Left cardiac atrium (tissue), 4 donors: ENCODE results near the gene TXNL4A. TPM values are rescaled to one million over a fixed set of nuclear protein-coding genes. Genes with fewer than 3 reads are reported as not detected.

Experiments
- ATAC-seq, 2 donors: fragments of 200-7000 bp; cut with Tn5 transposase; one replicate each; pipeline ENCODE4 v1.9.1; 2020; ENCODE audit warnings: mild to moderate bottlenecking in 2 of 2, moderate library complexity in 2 of 2
- DNase-seq: peaks from one replicate; pipeline ENCODE4 v3.0.0-alpha.2; 2020
- intact Hi-C, 2 donors: fragments of 100-400 bp; cut with DNase I; formaldehyde crosslinking; loops; one replicate each; pipeline versions ENCODE4 v1.14.1 to v1.15.1; 2022 to 2023
- total RNA-seq, 2 donors: library from RNA; stranded (reverse); fragmentation: NEBNext Ultra II Directional; extraction: Animal tissue kit (Norgen Biotek cat#: 25700); gene quantifications; one replicate each; pipeline ENCODE4 v1.2.1, GENCODE V29; 2021
- donor health status: DM: no; HTN: yes; CAD: no.
- donor health status: DM: no; HTN: yes; CAD: no; lungs with severe emphysema.
- donor health status: DM: yes; HTN: yes; CAD: no.
- donor health status: Dilated cardiomyopathy.

TXNL4A gene
- total RNA-seq, 2 donors from 2014 or later: 92.0 to 114 TPM

DNA sequence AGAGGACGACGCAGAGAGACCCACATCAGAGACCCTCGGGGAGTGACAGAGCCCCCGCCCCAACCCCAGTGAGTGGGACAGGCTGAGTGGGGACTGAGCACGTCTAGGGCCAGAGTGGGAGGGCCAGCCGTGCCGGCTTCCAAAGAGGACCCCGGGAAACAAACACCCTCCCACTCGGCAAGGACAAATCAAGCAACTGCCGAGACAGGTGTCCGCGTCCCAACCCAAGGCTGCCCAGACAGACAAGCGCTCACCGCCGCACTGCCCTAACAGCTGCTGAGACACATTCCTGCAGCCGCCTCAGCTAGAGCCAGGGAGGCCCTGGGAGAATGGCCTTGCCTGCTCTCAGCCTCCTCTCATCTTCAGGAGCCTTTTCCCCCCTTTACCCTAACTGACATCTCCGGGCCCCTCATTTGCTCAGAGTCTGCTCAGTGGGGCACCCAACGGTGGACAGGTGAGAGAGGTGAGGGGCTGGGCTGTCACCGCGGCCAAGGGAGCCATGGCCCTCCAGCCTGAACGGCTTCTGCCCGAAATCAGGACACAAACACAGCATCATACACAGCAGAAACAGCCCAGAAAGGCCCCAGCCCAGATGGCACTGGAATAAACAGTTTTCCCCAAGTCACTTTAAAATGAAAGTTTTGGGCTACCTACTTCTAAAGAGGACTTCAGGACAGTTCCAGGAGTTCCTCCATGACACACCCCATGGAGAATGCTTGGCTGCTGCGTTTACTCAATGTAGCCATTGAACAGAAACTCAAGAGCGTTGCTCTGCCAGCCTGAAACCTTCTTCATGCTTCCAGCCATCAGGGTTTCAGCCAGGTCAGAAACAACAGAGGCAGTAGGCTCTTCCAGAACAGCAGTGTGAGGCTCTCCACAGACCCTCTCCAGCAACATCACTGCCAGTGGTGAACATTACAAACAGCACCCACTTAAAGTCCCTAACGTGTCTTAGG is 60.5 kb downstream of the TXNL4A start:
- no peak for ATAC-seq
- intact Hi-C loops: loop anchor here in 1 of 2 donors (5.0 kb wide), 1 partner anchor 49 kb away; no protein-coding TSS in a partner anchor
- no peak for DNase-seq

DNA sequence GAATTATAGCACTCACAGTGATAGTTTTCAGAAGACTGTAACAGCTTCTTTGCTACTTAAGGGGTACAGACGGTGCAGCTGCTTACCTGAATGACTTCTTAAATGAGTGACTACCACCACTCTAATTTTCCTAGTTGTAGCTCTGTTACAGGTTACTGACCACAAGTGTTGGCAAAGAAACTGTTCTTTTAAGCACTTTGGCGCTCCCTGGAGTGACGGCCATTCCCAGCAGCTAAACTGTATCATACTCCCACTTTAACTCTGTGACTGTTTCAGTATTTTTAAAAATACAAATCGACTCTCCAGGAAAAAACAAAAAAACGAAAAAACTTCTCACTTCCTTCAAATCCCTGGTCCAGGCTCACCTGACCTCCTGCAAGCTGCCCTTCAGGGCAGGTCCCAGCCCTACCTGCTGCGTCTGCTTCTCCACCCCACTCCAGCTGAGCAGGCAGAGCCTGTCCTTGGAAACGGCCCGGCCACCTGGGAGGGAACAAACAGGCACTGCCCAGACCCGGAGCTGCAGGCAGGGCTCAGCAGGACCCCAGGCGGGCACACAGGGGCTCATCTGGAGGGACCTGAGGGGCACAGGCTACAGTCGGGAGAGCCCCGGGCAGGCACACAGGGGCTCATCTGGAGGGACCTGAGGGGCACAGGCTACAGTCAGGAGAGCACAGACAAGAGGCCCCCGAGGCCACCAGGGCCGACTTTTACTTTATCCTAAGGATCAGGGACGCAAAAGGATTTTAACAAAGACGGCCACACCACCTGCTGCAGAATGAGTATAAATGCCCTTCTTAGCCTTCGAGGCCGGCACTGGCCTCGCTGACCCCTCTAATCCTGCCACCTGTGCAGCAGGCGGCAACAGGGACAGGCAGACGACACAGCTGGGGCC is 61.4 kb downstream of the TXNL4A start:
- intact Hi-C loops: loop anchor here in 1 of 2 donors (5.0 kb wide), 1 partner anchor 50 kb away; no protein-coding TSS in a partner anchor
- ATAC-seq (no peak), DNase-seq (no peak)

DNA sequence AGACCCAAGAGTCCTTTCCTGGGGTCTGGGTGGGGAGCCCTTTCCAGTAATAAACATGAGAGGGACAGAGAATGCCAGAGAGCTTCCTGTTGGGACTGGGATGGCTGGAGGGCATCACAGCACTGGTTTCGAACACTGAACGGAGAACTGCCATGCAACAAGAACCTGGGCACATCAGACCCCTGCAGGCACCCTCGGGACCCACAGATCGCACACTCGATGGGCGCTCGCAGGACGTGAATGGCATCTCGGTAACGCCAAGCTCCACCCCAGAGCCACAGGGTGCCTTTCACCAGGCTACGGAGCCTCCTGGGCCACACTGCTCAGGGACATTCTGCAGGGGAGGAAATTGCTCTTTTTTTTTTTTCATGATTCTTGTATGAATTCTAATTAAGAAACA is 62.1 kb downstream of the TXNL4A start:
- DNase-seq: no peak

DNA sequence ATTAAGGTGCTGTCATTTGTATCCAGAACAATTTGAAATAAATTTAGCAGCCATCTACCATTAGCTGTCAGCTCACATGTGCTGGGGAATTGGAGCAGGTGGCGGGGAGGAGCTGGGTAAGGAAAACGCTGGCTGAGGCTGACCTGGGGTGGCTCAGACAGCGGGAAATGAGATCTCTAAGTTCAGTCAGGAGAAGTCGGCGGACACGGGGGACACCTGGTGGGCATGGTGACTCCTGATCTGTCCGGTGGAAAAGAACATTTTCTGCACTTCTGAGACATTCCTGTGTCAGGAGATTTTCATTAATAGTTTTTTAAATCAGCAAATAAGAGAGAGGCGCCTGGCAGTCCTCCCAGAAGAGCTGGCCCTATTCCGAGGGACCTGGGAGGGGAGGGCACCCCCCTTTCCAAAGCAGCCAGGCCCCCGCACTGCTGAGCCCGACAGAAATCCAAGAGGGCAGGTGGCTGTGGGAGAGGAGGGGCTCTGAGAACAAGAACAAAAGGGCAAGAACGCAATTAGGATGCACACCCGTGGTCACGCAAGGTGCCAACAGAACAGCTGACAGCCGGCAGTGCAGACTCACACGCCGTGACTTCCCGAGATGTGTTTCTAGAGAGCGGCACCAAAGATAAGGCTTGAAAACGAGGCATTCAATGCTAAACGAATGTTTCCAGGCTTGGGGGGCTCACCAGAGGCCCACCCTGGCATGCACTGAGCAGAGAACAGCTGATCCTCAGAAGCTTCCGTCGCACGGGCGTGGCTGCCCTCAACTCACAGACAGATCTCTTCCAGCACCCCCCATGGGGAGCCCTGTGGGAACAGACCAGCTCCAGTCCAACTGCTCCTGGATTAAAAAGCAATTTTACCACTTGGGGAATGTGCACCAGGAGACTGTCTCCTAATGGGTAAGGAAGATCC is 63.3 kb downstream of the TXNL4A start:
- peak; percentile 65 to 71 for ATAC-seq
- intact Hi-C loops: loop anchor here in 1 of 2 donors (5.0 kb wide), 1 partner anchor 52 kb away; no protein-coding TSS in a partner anchor
- no peak for DNase-seq

More for the DNA sequence above, 62.1 kb downstream of the TXNL4A start:
- ATAC-seq: no peak
- intact Hi-C loops: loop anchor here in 1 of 2 donors (5.0 kb wide), 1 partner anchor 51 kb away; no protein-coding TSS in a partner anchor

DNA sequence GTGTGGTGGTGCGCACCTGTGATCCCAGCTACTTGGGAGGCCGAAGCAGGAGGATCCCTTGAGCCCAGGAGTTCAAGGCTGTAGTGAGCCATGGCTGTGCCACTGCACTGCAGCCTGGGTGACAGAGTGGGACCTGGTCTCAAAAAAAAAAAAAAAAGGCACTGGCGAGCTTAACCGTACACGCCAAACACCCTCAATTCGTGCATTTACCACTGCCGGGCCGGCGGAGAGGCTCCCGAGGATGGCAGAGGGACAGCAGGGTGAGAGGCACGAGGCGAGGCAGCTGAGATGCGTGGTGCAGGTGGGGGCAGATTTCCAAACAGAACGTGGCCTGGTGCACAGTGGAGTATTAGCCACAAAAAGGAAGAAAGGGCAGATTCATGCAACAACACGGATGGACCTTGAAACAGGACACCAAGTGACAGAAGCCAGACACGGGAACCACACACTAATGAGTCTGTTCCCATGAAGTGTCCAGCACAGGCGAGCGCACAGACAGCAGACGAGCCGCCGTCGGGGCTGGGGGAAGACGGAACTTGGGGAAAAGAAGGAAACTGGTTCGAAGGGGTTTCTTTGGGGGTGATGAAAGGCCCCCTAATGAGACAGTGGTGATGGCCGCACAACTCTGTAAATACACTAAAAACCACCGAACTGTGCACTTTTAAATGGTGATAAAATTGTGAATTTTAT is 64.3 kb downstream of the TXNL4A start:
- intact Hi-C loops: no loop called here
- DNase-seq (no peak), ATAC-seq (no peak)

DNA sequence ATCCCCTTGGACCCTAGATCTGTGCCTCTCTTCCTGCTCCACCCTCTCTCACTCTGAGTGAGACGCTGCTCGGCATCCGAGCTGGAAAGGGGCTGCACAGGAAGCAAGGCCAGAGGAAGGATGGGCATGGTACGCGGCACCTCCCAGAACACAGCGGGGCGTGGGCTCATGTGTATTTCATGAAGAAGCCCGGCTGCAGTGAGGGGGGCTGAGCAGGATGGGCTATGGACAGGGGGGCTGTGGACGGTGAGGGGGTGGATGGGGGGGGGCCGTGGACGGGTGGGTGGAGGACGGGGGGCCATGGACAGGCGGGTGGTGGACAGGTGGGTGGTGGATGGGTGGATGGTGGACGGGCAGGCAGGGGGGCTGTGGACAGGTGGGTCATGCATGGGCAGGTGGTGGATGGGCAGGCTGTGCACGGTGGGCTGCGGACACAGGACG is 65.4 kb downstream of the TXNL4A start:
- intact Hi-C loops: no loop called here
- no peak for DNase-seq
- no peak for ATAC-seq

DNA sequence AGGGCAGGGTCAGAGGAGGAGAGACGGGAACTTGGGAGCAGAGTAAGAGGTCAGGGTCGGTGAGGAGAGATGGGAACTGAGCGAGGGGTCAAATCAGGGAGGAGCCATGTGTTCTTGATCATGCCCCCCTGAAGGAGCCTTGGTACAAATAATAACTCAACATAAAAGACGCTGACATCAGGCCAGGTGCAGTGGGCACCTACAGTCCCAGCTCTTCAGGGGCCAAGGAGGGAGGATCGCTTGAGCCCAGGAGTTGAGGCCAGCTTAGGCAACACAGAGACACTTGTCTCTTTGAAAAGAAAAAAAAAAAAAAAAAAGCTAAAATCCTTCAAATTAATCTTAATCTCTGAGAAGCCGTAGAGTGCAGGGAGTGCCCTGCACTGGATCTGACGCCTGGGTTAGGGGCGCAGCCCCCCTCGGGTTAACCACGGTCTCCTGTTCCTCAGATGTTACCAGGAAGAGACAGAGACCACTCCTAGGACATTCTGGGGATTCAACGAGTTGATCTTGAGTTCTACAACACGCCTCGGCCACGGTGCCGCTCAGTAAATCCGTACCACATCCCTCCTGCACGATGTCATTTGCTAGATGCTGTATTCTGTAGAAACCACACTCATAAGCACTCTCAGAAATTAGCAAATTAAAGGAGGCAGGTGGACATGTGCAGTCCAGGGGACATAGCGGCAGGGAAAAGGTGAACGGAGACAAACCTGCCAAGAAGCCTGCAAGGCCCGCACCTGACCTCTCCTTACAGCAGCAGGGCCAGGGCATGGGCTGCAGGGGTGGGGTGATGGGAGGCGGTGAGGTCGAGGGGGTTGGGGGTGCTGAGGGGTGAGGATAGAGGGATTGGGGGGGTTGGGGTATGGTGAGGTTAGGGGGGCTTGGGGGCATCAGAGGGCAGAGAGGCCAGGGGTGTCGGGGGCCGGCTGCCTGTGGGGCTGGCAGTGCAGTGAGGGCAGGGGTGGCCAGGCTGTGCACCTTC is 66.1 kb downstream of the TXNL4A start:
- intact Hi-C loops: no loop called here
- ATAC-seq (no peak), DNase-seq (no peak)

Other genes starting within 250 kb of the TXNL4A start
- under 1 TPM in 1 of 2 donors, not detected in 1; 0.15 TPM for gene KCNG2, start 190.6 kb downstream of the TXNL4A start, total RNA-seq
- gene SLC66A2, start 36.9 kb downstream of the TXNL4A start, total RNA-seq: 10 to 100 TPM; 31.5 to 31.9 TPM
- 1 to 10 TPM; 9.4 TPM for gene HSBP1L1, start 23.9 kb downstream of the TXNL4A start, total RNA-seq
- gene RBFA, start 45.9 kb upstream of the TXNL4A start, total RNA-seq: 10 to 100 TPM; 14.3 to 16.1 TPM
- gene ADNP2, start 120.7 kb upstream of the TXNL4A start, total RNA-seq: 10 to 100 TPM; 10.0 to 13.7 TPM